IPS-20b (cell line): ENCODE data around the gene ADGRD1.

Experiments
- H3K27ac ChIP-seq: one replicate; pipeline ENCODE4 v1.5.1; 2013; ENCODE audit warnings: low read length
- H3K27me3 ChIP-seq: 2 replicates; pipeline ENCODE4 v1.6.1; 2013; ENCODE audit warnings: mild to moderate bottlenecking, low read length, inconsistent platforms; ENCODE audit not compliant: insufficient read depth
- H3K36me3 ChIP-seq: 2 replicates; pipeline ENCODE4 v1.6.1; 2013; ENCODE audit warnings: low read depth, mild to moderate bottlenecking, inconsistent platforms, low read length, moderate library complexity; ENCODE audit not compliant: insufficient read depth
- H3K4me1 ChIP-seq: 2 replicates; pipeline ENCODE4 v1.6.1; 2013; ENCODE audit warnings: mild to moderate bottlenecking, control low read depth, inconsistent platforms, low read length, moderate library complexity; ENCODE audit not compliant: insufficient read depth
- H3K4me3 ChIP-seq: 2 replicates; pipeline ENCODE4 v1.5.1; 2013; ENCODE audit warnings: mild to moderate bottlenecking, low read length, inconsistent platforms
- H3K9ac ChIP-seq: 2 replicates; pipeline ENCODE4 v1.6.1; 2013; ENCODE audit warnings: low read depth, mild to moderate bottlenecking, inconsistent platforms, low read length, moderate library complexity
- H3K9me3 ChIP-seq: 2 replicates; pipeline ENCODE4 v1.6.1; 2013; ENCODE audit warnings: mild to moderate bottlenecking, low read depth, low read length, inconsistent platforms; ENCODE audit not compliant: insufficient read depth

The ADGRD1 gene

DNA sequence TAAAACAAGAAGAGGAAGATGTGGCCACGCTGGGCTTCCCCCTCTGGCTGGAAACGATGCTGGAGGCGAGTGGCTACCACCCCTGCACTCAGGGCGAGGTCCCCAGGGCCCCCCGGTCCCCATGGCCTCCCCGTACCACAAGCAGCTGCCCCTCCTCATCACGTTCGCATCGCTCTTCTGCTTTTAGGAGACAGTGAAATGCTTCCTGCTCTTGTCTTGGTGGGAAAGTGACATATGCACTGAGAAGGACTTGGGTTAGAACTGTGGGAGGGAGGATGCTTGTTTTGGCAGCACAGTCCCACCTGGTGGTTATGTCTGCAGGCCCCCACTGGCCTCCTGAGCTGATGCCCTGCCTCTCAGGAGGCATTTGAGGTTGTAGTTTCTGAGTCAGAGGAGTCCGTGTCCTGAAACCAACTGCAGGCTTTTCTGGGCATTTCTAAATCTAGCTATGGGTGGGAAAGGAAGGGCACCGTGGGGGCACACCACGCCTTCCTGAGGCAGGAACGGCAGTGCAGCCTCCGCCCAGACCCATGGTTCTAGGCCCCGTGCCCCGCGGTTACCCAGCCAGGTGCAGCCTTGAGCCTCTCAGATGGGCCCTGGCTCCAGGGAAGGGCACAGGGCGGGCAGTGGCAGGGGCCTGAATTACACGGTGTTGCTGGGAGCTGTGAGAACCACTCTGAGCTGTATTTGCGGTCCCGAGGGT, 139.3 kb downstream of the ADGRD1 start:
- no peaks in the 10 kb centered on the region for H3K27me3 ChIP-seq
- H3K4me1 ChIP-seq = no peaks in the 10 kb centered on the region
- H3K9ac ChIP-seq = no peak overlapping the region
- H3K27ac ChIP-seq = no peak overlapping the region
- H3K36me3 ChIP-seq = no peaks in the 10 kb centered on the region
- no peaks in the 10 kb centered on the region for H3K9me3 ChIP-seq
- no peak overlapping the region for H3K4me3 ChIP-seq

DNA sequence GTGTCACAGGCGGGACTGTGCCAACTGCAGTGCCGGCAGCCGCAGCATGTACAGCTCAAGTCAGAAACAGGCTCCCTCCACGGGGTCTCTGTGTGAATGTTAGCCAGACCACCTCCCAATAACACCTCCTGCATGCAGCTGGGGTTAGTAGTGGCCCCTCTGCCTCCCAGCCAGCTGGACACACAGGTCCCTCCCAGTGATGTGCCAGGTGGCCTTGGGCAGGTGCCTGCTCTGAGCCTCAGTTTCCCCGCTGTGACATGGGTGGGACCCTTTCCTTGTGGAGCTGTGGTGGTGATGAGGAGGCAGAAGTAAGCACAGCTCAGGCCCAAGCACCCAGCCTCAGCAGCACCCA, 139.9 kb downstream of the ADGRD1 start:
- H3K9me3 ChIP-seq = no peaks in the 10 kb centered on the region
- no peak overlapping the region for H3K4me3 ChIP-seq
- no peak overlapping the region for H3K9ac ChIP-seq
- H3K27me3 ChIP-seq = no peaks in the 10 kb centered on the region
- H3K4me1 ChIP-seq = no peaks in the 10 kb centered on the region
- no peak overlapping the region for H3K27ac ChIP-seq
- H3K36me3 ChIP-seq = no peaks in the 10 kb centered on the region

DNA sequence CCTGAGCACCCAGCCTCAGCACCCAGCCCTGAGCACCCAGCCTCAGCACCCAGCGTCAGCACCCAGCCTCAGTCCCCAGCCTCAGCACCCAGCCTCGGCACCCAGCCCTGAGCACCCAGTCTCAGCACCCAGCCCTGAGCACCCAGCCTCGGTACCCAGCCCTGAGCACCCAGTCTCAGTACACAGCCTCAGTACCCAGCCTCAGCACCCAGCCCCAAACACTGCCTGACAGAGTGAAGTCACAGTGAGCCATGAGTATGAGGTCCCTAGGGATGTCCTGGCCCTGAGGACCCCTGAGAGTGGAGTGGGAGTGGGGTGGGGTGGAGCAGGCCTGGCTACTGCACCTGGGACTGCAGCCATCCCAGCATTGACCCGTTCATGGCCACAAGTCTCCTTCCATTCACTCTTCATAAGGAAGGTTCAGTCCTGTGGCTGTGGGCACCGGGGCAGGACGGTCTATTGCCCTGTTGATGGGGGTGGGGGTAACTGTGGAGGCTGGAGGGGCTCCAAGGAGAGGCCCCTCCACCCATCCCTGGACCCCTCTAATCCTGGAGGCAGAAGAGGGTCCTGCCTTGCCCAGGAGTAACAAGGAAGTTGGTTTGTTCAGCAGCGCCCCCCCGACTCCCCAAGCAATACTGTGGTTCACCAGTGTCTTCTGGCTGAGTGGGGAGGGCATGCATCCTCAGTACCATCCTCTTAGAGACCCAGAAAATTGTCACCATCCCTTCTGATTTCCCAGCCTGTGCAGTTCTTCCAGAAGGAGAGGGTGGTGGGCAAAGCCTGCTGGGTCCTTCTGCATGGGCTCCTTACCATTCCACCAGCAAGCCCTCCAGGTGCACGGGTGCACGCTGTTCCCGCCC, 140.5 kb downstream of the ADGRD1 start:
- H3K9ac ChIP-seq = no peak overlapping the region
- H3K4me1 ChIP-seq = no peaks in the 10 kb centered on the region
- H3K27me3 ChIP-seq = no peaks in the 10 kb centered on the region
- H3K36me3 ChIP-seq = no peaks in the 10 kb centered on the region
- no peaks in the 10 kb centered on the region for H3K9me3 ChIP-seq
- no peak overlapping the region for H3K4me3 ChIP-seq
- no peak overlapping the region for H3K27ac ChIP-seq

DNA sequence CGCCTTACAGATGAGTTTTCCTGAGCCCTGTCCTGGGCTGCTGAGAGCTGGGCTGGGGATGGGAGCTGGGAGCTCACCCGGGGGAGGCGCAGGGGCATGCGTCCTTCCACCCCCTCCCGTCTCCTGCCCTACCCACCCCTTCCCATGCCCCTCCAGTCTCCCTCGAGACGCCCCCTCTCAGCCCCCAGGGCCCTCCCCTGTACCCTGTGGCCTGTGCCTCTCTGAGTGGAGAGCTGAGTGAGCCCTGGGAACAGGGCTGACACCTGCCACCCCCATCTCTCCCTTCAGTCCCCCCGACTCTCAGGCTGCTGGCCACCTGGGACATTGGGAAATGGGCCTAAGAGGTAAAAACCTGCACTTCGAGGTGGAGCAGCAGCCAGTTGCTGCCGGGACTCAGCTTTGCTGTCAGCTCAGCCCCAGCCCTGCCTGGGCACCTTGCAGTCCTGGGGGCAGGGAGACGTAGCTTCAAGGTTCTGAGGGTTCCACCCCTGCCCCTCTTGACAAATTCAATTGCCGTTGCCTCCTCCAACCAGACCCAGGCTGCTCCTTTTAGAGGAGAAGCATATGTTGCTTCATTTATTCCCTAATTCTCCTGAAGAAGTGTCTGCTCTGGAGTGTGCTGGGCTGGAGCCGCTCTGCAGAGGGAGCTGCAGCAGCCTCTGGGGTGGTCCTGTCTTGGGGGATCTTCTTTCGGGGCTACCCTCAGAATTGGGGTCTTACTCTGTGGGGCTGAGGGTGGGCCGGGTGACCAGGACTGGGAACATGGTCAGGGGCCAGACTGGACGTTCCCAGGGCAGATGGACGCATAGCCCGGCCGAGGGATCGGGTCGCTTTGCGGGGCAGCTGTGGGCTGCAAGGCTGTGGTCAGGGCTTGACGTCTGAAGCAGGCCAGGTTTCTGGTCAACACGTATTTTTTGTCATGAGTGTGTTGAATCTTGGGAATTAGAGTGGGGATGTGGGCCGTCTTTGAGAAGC, 141.4 kb downstream of the ADGRD1 start:
- Histone ChIP-seq H3K27me3 (no peaks in the 10 kb centered on the region), H3K4me1 (no peaks in the 10 kb centered on the region), H3K27ac (no peak overlapping the region), H3K36me3 (no peaks in the 10 kb centered on the region), H3K4me3 (no peak overlapping the region), H3K9ac (no peak overlapping the region), H3K9me3 (no peaks in the 10 kb centered on the region)

DNA sequence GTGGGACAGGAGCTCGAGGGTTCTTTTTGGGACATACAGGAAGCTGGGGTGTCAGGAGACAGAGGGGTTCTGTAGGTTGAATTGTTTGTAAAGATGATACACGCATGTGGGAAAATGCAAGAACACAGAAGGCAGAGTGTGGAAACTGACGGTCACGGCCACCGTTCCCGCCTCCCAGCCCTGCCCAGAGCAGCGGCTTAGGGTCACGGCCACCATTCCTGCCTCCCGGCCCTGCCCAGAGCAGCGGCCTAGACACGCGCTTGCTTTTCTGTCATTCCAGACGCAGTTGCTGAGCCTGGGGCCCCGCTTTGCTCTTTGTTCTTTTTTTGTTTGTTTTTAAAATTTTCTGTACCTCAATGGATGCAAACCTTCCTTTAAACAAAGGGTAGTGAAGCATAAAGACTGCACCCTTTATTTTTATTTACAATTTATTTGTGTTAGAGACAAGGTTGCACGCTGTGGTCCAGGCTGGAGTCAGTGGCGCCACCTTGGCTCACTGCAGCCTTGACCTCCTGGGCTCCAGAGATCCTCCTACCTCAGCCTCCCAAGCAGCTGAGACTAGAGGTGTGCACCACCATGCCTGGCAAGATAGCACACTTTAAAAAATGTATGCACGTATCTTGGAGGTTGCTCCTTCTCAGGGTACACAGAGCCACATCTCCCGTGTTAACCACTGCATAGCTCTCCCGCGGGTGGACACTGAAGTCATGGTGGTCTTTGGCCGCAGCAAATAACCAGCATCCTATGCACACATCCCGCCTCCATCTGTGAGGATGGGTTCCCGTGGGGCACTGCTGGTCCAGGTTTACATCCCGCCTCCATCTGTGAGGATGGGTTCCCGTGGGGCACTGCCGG, 142.3 kb downstream of the ADGRD1 start:
- no peaks in the 10 kb centered on the region for H3K27me3 ChIP-seq
- H3K27ac ChIP-seq = no peak overlapping the region

DNA sequence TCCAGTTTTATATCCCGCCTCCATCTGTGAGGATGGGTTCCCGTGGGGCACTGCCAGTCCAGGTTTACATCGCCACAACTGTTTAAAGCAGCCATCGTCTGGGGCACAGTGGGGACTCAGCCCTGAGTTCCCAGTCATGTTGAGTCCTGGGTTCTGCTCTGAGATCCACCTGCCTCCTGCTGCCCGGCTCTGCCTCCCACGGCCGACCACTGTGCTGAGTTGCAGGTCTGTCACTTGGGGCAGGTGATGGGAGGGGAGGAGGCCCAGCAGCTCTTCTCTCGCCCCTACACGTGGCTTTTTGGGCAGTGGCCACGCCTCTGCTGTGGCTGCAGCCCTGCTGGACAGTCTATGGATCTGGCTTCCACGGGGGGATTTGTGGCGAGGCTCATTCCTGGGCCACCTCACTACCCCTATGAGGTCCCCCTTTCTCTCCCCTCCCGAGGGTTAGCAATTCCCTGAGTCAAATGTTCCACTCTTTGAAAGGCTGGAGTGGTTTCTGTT, 143.0 kb downstream of the ADGRD1 start:
- no peak overlapping the region for H3K9ac ChIP-seq
- no peak overlapping the region for H3K4me3 ChIP-seq
- no peaks in the 10 kb centered on the region for H3K4me1 ChIP-seq
- no peaks in the 10 kb centered on the region for H3K27me3 ChIP-seq
- H3K27ac ChIP-seq = no peak overlapping the region
- no peaks in the 10 kb centered on the region for H3K36me3 ChIP-seq
- no peaks in the 10 kb centered on the region for H3K9me3 ChIP-seq

More for the DNA sequence above, 142.3 kb downstream of the ADGRD1 start:
- Histone ChIP-seq H3K36me3 (no peaks in the 10 kb centered on the region), H3K9me3 (no peaks in the 10 kb centered on the region), H3K4me3 (no peak overlapping the region), H3K9ac (no peak overlapping the region), H3K4me1 (no peaks in the 10 kb centered on the region)

DNA sequence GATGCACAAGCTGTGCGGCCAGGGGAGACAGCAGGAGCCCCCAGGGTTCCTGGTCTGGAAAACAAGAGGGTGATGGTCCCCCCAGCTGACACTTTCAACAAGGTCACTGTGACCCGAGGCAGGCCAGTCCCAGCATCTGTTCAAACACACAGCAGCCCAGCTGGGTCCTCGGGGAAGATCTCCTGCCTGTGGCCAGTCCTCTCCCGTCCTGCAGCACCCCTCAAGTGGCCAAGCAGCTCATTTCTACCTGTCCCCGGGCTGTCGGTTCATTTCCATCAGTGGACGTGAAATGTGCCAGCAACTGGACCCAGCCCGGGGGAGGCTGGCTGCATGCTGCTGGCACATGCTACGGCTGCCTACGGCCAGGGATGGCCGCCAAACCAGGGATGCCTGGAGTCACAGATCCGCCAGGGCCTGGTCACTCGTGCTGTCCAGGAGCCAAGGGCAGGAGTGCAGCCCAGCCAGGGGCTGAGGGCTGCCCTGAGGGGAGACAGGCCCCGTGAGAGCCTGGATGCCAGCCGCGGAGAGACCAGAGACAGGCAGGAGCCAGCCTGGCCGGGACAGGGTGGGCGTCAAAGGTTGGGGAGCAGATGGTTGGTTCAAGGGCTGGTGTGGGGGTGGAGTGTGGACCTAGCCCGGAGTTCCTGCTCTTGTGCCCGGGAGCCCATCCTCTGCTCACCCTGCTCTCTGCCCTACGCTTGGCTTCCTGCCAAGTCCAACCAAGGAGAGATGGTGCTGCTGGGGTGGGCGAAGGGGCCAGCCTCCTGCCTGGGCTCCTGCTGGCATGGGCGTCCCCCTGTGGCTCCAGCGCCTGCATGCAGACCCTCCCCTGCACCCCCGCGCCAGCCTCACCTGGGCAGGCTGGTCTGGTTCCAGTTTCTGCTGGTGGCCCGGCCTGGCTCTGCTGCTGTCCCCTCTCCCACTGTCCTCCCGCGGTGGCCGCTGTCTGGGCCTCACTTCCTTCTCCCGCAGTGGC, 143.8 kb downstream of the ADGRD1 start:
- Histone ChIP-seq H3K9ac (no peak overlapping the region), H3K36me3 (no peaks in the 10 kb centered on the region), H3K9me3 (no peaks in the 10 kb centered on the region), H3K27me3 (no peaks in the 10 kb centered on the region), H3K4me3 (no peak overlapping the region), H3K27ac (no peak overlapping the region), H3K4me1 (no peaks in the 10 kb centered on the region)

DNA sequence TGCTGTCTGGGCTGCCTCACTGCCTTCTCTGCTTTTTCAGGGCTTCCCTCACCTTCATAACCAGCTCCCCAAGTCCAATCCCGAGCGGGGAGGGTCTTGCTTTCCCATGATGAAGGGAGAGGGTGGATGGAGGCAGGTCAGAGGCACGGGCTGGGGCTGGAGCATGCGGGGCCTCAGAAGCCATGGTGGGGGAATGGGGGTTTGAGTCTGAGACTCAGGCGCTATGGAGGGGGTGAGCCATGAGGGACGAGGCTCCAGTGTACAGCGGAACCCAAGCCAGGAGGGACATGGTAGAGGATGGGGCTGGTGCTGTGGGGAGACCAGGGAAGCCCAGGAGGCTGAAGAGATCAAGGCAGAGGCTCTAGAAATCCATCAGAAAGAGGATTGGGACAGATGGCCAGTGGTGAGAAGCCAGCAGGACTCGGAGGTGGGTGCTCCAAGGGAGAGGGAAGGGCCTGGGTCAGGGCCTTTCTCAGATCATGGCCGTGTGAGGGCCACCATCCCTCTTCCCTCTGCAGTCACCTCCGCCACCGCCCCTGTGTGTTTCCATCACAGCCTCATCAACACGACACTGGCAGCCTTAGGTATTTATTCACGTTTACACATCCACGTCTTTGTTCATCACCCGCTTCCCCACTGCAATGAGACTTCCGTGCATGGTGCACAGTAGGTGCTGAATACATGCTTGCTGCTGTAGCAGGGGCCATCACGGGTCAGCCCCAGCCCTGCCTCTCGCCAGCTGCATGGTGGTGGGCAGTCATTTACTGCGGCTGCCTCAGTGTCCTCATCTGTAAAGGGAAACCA, 144.7 kb downstream of the ADGRD1 start:
- Histone ChIP-seq H3K27ac (no peak overlapping the region), H3K4me1 (no peaks in the 10 kb centered on the region)

DNA sequence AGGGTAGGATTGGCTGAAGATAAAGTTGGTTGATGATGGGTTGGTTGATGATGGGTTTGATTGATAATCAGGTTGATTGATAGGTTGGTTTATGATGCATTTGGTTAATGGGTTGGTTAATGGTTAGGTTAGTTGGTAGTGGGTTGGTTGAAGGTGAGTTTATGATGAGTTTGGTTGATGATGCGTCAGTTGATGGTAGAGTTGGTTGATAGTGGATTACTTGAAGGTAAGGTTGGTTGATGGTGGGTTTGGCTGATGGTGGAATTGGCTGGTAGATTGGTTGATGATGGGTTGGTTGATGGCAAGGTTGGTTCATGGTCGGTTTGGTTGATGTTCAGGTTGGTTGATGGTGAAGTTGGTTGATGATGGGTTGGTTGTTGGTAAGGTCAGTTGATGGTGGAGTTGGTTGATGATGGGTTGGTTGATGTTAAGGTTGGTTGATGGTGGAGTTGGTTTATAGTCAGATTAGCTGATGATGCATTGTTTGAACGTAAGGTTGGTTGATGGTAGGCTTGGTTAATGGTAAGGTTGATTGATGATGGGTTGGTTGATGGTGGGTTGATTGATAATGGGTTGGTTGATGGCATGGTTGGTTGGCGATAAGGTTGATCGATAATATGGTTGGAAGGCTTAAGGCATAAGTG, 146.4 kb downstream of the ADGRD1 start:
- H3K9ac ChIP-seq = no peak overlapping the region
- no peak overlapping the region for H3K27ac ChIP-seq
- no peaks in the 10 kb centered on the region for H3K4me1 ChIP-seq
- H3K4me3 ChIP-seq = no peak overlapping the region
- no peaks in the 10 kb centered on the region for H3K9me3 ChIP-seq
- H3K27me3 ChIP-seq = no peaks in the 10 kb centered on the region
- H3K36me3 ChIP-seq = no peaks in the 10 kb centered on the region

More for the DNA sequence above, 144.7 kb downstream of the ADGRD1 start:
- no peaks in the 10 kb centered on the region for H3K36me3 ChIP-seq
- no peak overlapping the region for H3K4me3 ChIP-seq
- H3K9me3 ChIP-seq = no peaks in the 10 kb centered on the region
- H3K27me3 ChIP-seq = no peaks in the 10 kb centered on the region
- no peak overlapping the region for H3K9ac ChIP-seq
